ENCODE results near the gene RTEL1. TPM values are rescaled to one million over a fixed set of nuclear protein-coding genes. Genes with fewer than 3 reads are reported as not detected.
"Not testable (repeated sequence)": the region's sequence is repeated elsewhere in the genome, so short reads cannot be mapped to it uniquely, and the experiment has no call there.

RTEL1 gene
- total and polyA plus RNA-seq, 2 experiments from 2014 or later = 14.0 to 18.2 TPM

- peaks cover 16% of the 10 kb centered on the region for H3K4me1 ChIP-seq (ENCODE audit: insufficient read depth)
- H3K9me2 ChIP-seq (replicated peaks; ENCODE audit: insufficient read depth) = no peaks in the 10 kb centered on the region
- peak overlapping the region; percentile 95 for H2AFZ ChIP-seq
- no peaks in the 10 kb centered on the region for H3K27me3 ChIP-seq
- H3K36me3 ChIP-seq (replicated peaks; ENCODE audit: insufficient read depth, low read depth) = no peaks in the 10 kb centered on the region
- under 1% methylated on average over 42 of the region's 68 CpGs for WGBS (ENCODE audit: low lambda C conversion rate, missing lambda C conversion rate)
- no peaks in the 10 kb centered on the region for H3K9me3 ChIP-seq (ENCODE audit: low read depth)
- TF ChIP-seq EZH2phosphoT487 (IDR thresholded peaks at IDR 0.05; ENCODE audit: low read depth, severe bottlenecking, unreplicated experiment) (no peak), EZH2 (IDR thresholded peaks at IDR 0.05; ENCODE audit: borderline replicate concordance) (no peak)
- TF ChIP-seq, protein P1, sequence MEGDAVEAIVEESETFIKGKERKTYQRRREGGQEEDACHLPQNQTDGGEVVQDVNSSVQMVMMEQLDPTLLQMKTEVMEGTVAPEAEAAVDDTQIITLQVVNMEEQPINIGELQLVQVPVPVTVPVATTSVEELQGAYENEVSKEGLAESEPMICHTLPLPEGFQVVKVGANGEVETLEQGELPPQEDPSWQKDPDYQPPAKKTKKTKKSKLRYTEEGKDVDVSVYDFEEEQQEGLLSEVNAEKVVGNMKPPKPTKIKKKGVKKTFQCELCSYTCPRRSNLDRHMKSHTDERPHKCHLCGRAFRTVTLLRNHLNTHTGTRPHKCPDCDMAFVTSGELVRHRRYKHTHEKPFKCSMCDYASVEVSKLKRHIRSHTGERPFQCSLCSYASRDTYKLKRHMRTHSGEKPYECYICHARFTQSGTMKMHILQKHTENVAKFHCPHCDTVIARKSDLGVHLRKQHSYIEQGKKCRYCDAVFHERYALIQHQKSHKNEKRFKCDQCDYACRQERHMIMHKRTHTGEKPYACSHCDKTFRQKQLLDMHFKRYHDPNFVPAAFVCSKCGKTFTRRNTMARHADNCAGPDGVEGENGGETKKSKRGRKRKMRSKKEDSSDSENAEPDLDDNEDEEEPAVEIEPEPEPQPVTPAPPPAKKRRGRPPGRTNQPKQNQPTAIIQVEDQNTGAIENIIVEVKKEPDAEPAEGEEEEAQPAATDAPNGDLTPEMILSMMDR (IDR thresholded peaks at IDR 0.05; ENCODE audit: poor library complexity) = no peak
- H3K27ac ChIP-seq = peak overlapping the region; percentile 97
- H3K4me2 ChIP-seq = peak overlapping the region; percentile 96
- H3K79me2 ChIP-seq = peaks cover 56% of the 10 kb centered on the region
- peak overlapping the region; percentile 100 for H3K4me3 ChIP-seq
- no peaks in the 10 kb centered on the region for H4K20me1 ChIP-seq (ENCODE audit: insufficient read depth, poor library complexity, severe bottlenecking)
- peak; percentile 99 for DNase-seq (ENCODE audit: low spot score)
Observed at GRCh38 chr20:63627129-63627750, 30.9 kb upstream of the RTEL1 start.

DNA sequence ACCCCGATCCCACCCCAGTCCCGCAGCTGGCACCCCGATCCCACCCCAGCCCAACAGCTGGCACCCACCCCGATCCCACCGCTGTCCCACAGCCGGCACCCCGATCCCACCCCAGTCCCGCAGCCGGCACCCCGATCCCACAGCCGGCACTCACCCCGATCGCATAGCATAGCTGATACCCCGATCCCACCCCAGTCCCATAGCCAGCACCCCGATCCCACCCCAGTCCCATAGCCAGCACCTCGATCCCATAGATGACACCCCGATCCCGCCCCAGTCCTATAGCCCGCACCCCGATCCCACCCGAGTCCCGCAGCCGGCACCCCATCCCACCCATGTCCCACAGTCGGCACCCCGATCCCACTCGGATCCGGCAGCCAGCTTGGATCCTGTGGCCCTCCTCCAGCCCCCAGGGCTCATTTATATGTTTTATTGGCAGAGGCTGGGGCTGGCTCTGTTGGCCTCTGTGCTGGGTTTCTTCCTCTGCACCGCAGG is 30.3 kb upstream of the RTEL1 start:
- Histone ChIP-seq H4K20me1 (ENCODE audit: insufficient read depth, poor library complexity, severe bottlenecking) (no peaks in the 10 kb centered on the region), H3K9me2 (replicated peaks; ENCODE audit: insufficient read depth) (no peaks in the 10 kb centered on the region), H3K4me3 (peak overlapping the region; percentile 100), H3K27ac (no peak overlapping the region), H2AFZ (no peak overlapping the region), H3K36me3 (replicated peaks; ENCODE audit: insufficient read depth, low read depth) (no peaks in the 10 kb centered on the region), H3K4me1 (ENCODE audit: insufficient read depth) (peaks cover 16% of the 10 kb centered on the region), H3K9me3 (ENCODE audit: low read depth) (no peaks in the 10 kb centered on the region), H3K4me2 (peak overlapping the region; percentile 96), H3K27me3 (no peaks in the 10 kb centered on the region), H3K79me2 (peaks cover 51% of the 10 kb centered on the region)
- 82% methylated on average over 9 of the region's 28 CpGs for WGBS (ENCODE audit: low lambda C conversion rate, missing lambda C conversion rate)
- DNase-seq (ENCODE audit: low spot score) = no peak
- no peak for TF ChIP-seq EZH2phosphoT487 (IDR thresholded peaks at IDR 0.05; ENCODE audit: low read depth, severe bottlenecking, unreplicated experiment)

DNA sequence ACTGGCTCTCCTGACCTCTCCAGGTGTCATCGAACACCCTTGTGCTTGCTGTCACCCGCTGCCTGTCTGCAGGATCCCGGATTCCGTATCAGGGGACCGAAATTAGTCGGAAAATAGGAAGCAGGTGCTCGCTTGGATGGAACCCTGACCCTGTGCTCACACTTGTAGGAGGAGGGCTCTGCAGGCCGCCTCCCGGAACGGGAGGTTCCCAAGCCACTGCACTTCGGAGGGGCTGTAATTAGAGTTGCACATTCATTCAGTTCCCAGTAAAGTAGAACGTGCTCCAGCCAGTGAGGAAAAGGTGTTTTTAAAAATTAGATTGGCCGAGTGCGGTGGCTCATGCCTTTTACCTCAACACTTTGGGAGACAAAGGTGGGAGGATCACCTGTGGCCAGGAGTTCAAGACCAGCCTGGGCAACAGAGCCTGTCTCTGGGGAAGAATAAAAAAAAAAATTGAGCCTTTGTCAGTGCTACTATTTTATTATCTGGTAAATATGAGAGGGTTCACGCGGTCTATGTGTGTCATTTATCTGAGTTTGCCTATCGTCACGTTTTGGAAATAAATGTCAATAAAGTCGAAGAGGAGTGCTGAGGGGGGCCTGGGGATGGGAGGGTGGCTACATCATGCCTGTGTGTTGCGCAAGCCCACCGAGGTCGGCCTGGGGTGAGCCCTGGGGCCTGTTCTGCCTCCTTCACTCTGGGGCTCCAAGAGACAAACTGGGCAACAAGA is 29.7 kb upstream of the RTEL1 start:
- Histone ChIP-seq H4K20me1 (ENCODE audit: insufficient read depth, poor library complexity, severe bottlenecking) (no peaks in the 10 kb centered on the region), H3K79me2 (peaks cover 45% of the 10 kb centered on the region), H3K4me1 (ENCODE audit: insufficient read depth) (peaks cover 16% of the 10 kb centered on the region), H3K27me3 (no peaks in the 10 kb centered on the region), H2AFZ (no peak overlapping the region), H3K36me3 (replicated peaks; ENCODE audit: insufficient read depth, low read depth) (no peaks in the 10 kb centered on the region), H3K9me2 (replicated peaks; ENCODE audit: insufficient read depth) (no peaks in the 10 kb centered on the region), H3K4me3 (no peak overlapping the region), H3K4me2 (peak overlapping the region; percentile 96), H3K9me3 (ENCODE audit: low read depth) (no peaks in the 10 kb centered on the region), H3K27ac (no peak overlapping the region)
- 86% methylated on average over 22 of the region's 22 CpGs for WGBS (ENCODE audit: low lambda C conversion rate, missing lambda C conversion rate)
- TF ChIP-seq EZH2 (IDR thresholded peaks at IDR 0.05; ENCODE audit: borderline replicate concordance) = no peak
- TF ChIP-seq, protein P1 (IDR thresholded peaks at IDR 0.05; ENCODE audit: poor library complexity) = no peak
- no peak for TF ChIP-seq EZH2phosphoT487 (IDR thresholded peaks at IDR 0.05; ENCODE audit: low read depth, severe bottlenecking, unreplicated experiment)
- DNase-seq (ENCODE audit: low spot score) = no peak

DNA sequence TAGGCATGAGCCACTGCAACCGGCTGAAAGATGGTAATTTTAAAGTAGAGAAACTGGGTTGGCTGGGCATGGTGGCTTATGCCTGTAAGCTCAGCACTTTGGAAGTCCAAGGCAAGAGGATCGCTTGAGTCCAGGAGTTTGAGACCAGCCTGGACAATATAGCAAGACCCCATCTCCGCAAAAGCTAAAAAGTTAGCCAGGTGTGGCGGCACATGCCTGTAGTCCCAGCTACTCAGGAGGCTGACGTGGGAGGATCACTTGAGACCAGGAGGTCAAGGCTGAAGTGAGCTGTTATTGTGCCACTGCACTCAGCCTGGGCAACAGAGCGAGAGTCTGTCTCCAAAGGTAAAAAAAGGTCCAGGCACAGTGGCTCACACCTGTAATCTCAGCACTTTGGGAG is 27.2 kb upstream of the RTEL1 start:
- H3K27me3 ChIP-seq; H3K4me3 ChIP-seq; DNase-seq (ENCODE audit: low spot score); H2AFZ ChIP-seq; H3K9me3 ChIP-seq (ENCODE audit: low read depth); H3K9me2 ChIP-seq (replicated peaks; ENCODE audit: insufficient read depth); H4K20me1 ChIP-seq (ENCODE audit: insufficient read depth, poor library complexity, severe bottlenecking); H3K36me3 ChIP-seq (replicated peaks; ENCODE audit: insufficient read depth, low read depth); H3K27ac ChIP-seq; H3K4me2 ChIP-seq: not testable (repeated sequence)
- peaks cover 19% of the 10 kb centered on the region for H3K79me2 ChIP-seq
- H3K4me1 ChIP-seq (ENCODE audit: insufficient read depth) = peaks cover 12% of the 10 kb centered on the region
- WGBS (ENCODE audit: low lambda C conversion rate, missing lambda C conversion rate) = 90% methylated on average over 6 of the region's 6 CpGs

DNA sequence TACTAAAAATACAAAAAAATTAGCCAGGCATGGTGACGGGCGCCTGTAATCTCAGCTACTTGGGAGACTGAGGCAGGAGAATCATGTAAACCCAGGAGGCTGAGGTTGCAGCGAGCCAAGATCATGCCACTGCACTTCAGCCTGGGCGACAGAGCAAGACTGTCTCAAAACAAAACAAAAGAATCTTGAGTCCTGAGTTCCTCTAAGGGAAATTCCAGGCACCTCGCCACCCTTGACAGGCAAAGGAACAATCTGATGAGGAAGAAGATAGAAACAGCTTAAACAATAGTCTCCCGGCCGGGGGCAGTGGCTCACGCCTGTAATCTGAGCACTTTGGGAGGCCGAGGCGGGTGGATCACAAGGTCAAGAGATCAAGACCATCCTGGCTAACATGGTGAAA is 26.7 kb upstream of the RTEL1 start:
- not testable (repeated sequence) for H3K9me2 ChIP-seq (replicated peaks; ENCODE audit: insufficient read depth); H3K27ac ChIP-seq; H3K27me3 ChIP-seq; H3K9me3 ChIP-seq (ENCODE audit: low read depth); H3K4me2 ChIP-seq; DNase-seq (ENCODE audit: low spot score); H3K36me3 ChIP-seq (replicated peaks; ENCODE audit: insufficient read depth, low read depth); H2AFZ ChIP-seq; H4K20me1 ChIP-seq (ENCODE audit: insufficient read depth, poor library complexity, severe bottlenecking); H3K4me3 ChIP-seq
- H3K4me1 ChIP-seq (ENCODE audit: insufficient read depth) = peaks cover 12% of the 10 kb centered on the region
- peaks cover 14% of the 10 kb centered on the region for H3K79me2 ChIP-seq
- WGBS (ENCODE audit: low lambda C conversion rate, missing lambda C conversion rate) = 49% methylated on average over 10 of the region's 10 CpGs
